ENCODE results near the gene SMIM20.

The SMIM20 gene

GRCh38 chr4:25941457-25942221 lies 27.6 kb downstream of the SMIM20 start:
- Histone ChIP-seq H3K4me2 (ENCODE audit: low read depth, low read length, poor library complexity, severe bottlenecking) (no peak overlapping the region), H3K36me3 (ENCODE audit: insufficient read depth, low read length) (no peaks in the 10 kb centered on the region), H3K9me2 (replicated peaks; ENCODE audit: low read depth, low read length) (no peaks in the 10 kb centered on the region), H3K4me1 (ENCODE audit: insufficient read depth, low read length, poor library complexity, severe bottlenecking) (no peaks in the 10 kb centered on the region), H2AFZ (ENCODE audit: low read length) (no peak overlapping the region), H3F3A (ENCODE audit: low read depth) (no peaks in the 10 kb centered on the region), H4K20me1 (ENCODE audit: insufficient read depth, low read length, poor library complexity, severe bottlenecking) (no peaks in the 10 kb centered on the region), H3K27me3 (ENCODE audit: insufficient read depth, low read length, poor library complexity, severe bottlenecking) (no peaks in the 10 kb centered on the region), H3K9me3 (ENCODE audit: insufficient read depth, low read depth, low read length) (no peaks in the 10 kb centered on the region), H3K79me2 (ENCODE audit: insufficient read depth, low read length) (no peaks in the 10 kb centered on the region), H3K4me3 (ENCODE audit: low read length, poor library complexity, severe bottlenecking) (no peak overlapping the region), H3K9ac (ENCODE audit: low read depth, low read length, poor library complexity, severe bottlenecking) (no peak overlapping the region)
- TF ChIP-seq CTCF (conservative IDR thresholded peaks at IDR 0.05; ENCODE audit: low read length): no peak
- no peak for TF ChIP-seq EZH2phosphoT487 (IDR thresholded peaks at IDR 0.05; ENCODE audit: borderline replicate concordance)

- no peaks in the 10 kb centered on the region for H3K36me3 ChIP-seq (ENCODE audit: insufficient read depth, low read length)
- no peaks in the 10 kb centered on the region for H3K27me3 ChIP-seq (ENCODE audit: insufficient read depth, low read length, poor library complexity, severe bottlenecking)
- no peaks in the 10 kb centered on the region for H3K9me2 ChIP-seq (replicated peaks; ENCODE audit: low read depth, low read length)
- H3F3A ChIP-seq (ENCODE audit: low read depth): no peaks in the 10 kb centered on the region
- H2AFZ ChIP-seq (ENCODE audit: low read length): no peak overlapping the region
- no peak overlapping the region for H3K4me2 ChIP-seq (ENCODE audit: low read depth, low read length, poor library complexity, severe bottlenecking)
- no peaks in the 10 kb centered on the region for H4K20me1 ChIP-seq (ENCODE audit: insufficient read depth, low read length, poor library complexity, severe bottlenecking)
- H3K4me1 ChIP-seq (ENCODE audit: insufficient read depth, low read length, poor library complexity, severe bottlenecking): no peaks in the 10 kb centered on the region
- no peak overlapping the region for H3K4me3 ChIP-seq (ENCODE audit: low read length, poor library complexity, severe bottlenecking)
- no peaks in the 10 kb centered on the region for H3K79me2 ChIP-seq (ENCODE audit: insufficient read depth, low read length)
- TF ChIP-seq CTCF (conservative IDR thresholded peaks at IDR 0.05; ENCODE audit: low read length) (no peak), EZH2phosphoT487 (IDR thresholded peaks at IDR 0.05; ENCODE audit: borderline replicate concordance) (no peak)
- no peaks in the 10 kb centered on the region for H3K9me3 ChIP-seq (ENCODE audit: insufficient read depth, low read depth, low read length)
- no peak overlapping the region for H3K9ac ChIP-seq (ENCODE audit: low read depth, low read length, poor library complexity, severe bottlenecking)
These were observed 29.3 kb downstream of the SMIM20 start for GRCh38 chr4:25943312-25943711.

GRCh38 chr4:25943805-25944204 lies 29.8 kb downstream of the SMIM20 start:
- TF ChIP-seq CTCF (conservative IDR thresholded peaks at IDR 0.05; ENCODE audit: low read length): no peak
- H3K4me1 ChIP-seq (ENCODE audit: insufficient read depth, low read length, poor library complexity, severe bottlenecking): no peaks in the 10 kb centered on the region
- no peaks in the 10 kb centered on the region for H3K27me3 ChIP-seq (ENCODE audit: insufficient read depth, low read length, poor library complexity, severe bottlenecking)
- H3K4me2 ChIP-seq (ENCODE audit: low read depth, low read length, poor library complexity, severe bottlenecking): no peak overlapping the region
- H3K36me3 ChIP-seq (ENCODE audit: insufficient read depth, low read length): no peaks in the 10 kb centered on the region
- no peaks in the 10 kb centered on the region for H3K9me2 ChIP-seq (replicated peaks; ENCODE audit: low read depth, low read length)
- no peak overlapping the region for H3K9ac ChIP-seq (ENCODE audit: low read depth, low read length, poor library complexity, severe bottlenecking)
- H3F3A ChIP-seq (ENCODE audit: low read depth): no peaks in the 10 kb centered on the region
- no peak overlapping the region for H2AFZ ChIP-seq (ENCODE audit: low read length)
- H3K4me3 ChIP-seq (ENCODE audit: low read length, poor library complexity, severe bottlenecking): no peak overlapping the region
- H4K20me1 ChIP-seq (ENCODE audit: insufficient read depth, low read length, poor library complexity, severe bottlenecking): no peaks in the 10 kb centered on the region
- no peaks in the 10 kb centered on the region for H3K9me3 ChIP-seq (ENCODE audit: insufficient read depth, low read depth, low read length)
- H3K79me2 ChIP-seq (ENCODE audit: insufficient read depth, low read length): no peaks in the 10 kb centered on the region
